Activated CD8-positive, alpha-beta T cell treated with anti-CD3 and anti-CD28 coated beads for 36 hours (primary cell): ENCODE results near the gene ARPP21. TPM values are rescaled to one million over a fixed set of nuclear protein-coding genes. Genes with fewer than 3 reads are reported as not detected.

Experiments used
- ATAC-seq: fragments of 200-7000 bp; cut with Tn5 transposase; one replicate; pipeline ENCODE4 v1.10.0; 2021; ENCODE audit warnings: mild to moderate bottlenecking, moderate library complexity
- CTCF ChIA-PET: fragments of 350-600 bp; sonication (Branson Sonifier 250); formaldehyde crosslinking; loops from one replicate; lab custom pipeline; 2021; ENCODE audit warnings: antibody characterized with exemption; lab: Charles Lee
- POLR2A ChIA-PET: fragments of 350-600 bp; sonication (Branson Sonifier 250); formaldehyde crosslinking; loops from one replicate; lab custom pipeline; 2021; ENCODE audit warnings: antibody characterized with exemption; lab: Charles Lee
- DNase-seq: peaks from one replicate; pipeline ENCODE4 v3.0.0-alpha.2; 2020
- H3K27ac Mint-ChIP-seq: one replicate; pipeline ENCODE4 v1.8.0; 2021; ENCODE audit warnings: mild to moderate bottlenecking, mixed read lengths
- H3K27me3 Mint-ChIP-seq: one replicate; pipeline ENCODE4 v1.8.0; 2021; ENCODE audit warnings: mixed read lengths
- H3K36me3 Mint-ChIP-seq: one replicate; pipeline ENCODE4 v1.8.0; 2021; ENCODE audit warnings: low read depth, mixed read lengths
- H3K4me1 Mint-ChIP-seq: one replicate; pipeline ENCODE4 v1.8.0; 2021; ENCODE audit warnings: low read depth, mixed read lengths
- H3K4me3 Mint-ChIP-seq: one replicate; pipeline ENCODE4 v1.8.0; 2021; ENCODE audit warnings: mild to moderate bottlenecking, moderate library complexity, mixed read lengths
- H3K9me3 Mint-ChIP-seq: one replicate; pipeline ENCODE4 v1.8.0; 2021; ENCODE audit warnings: mixed read lengths
- intact Hi-C: fragments of 100-400 bp; cut with micrococcal nuclease; formaldehyde crosslinking; loops from one replicate; pipeline ENCODE4 v1.10.0; 2022
- total RNA-seq, 2 experiments: library from RNA; stranded (reverse); gene quantifications; one replicate each; pipeline ENCODE4 v1.2.3, GENCODE V29; 2021
- TF ChIP-seq, protein P1 (sequence below): fragments of 200-600 bp; IDR thresholded peaks from one replicate; pipeline ENCODE4 v1.8.0; 2022; ENCODE audit warnings: antibody characterized with exemption, mild to moderate bottlenecking

Gene ARPP21
- not detected for total RNA-seq

GRCh38 chr3:35639254-35640186, at the start of gene ARPP21:
TSS of gene ARPP21 (plus strand) at chr3:35639525. CDS start at chr3:35681752, 42,227 bp downstream.
- ATAC-seq (peak; percentile 76), DNase-seq (peak; percentile 21)
- no peaks in the 10 kb centered on the region for H3K9me3 Mint-ChIP-seq
- H3K4me1 Mint-ChIP-seq = peaks cover 11% of the 10 kb centered on the region
- H3K27ac Mint-ChIP-seq = peak within 1 kb of the TSS; percentile 42
- intact Hi-C loops = no loop called here
- ChIA-PET POLR2A (interaction anchor here (1.0 kb wide), 1 partner anchor 37 kb away, joined by 3 read pairs; no protein-coding TSS in a partner anchor), CTCF (no interaction called here)
- H3K4me3 Mint-ChIP-seq = peak within 1 kb of the TSS; percentile 73
- peaks cover 32% of the 10 kb centered on the region for H3K27me3 Mint-ChIP-seq
- H3K36me3 Mint-ChIP-seq = peaks cover 4% of the 10 kb centered on the region
- TF ChIP-seq, protein P1, sequence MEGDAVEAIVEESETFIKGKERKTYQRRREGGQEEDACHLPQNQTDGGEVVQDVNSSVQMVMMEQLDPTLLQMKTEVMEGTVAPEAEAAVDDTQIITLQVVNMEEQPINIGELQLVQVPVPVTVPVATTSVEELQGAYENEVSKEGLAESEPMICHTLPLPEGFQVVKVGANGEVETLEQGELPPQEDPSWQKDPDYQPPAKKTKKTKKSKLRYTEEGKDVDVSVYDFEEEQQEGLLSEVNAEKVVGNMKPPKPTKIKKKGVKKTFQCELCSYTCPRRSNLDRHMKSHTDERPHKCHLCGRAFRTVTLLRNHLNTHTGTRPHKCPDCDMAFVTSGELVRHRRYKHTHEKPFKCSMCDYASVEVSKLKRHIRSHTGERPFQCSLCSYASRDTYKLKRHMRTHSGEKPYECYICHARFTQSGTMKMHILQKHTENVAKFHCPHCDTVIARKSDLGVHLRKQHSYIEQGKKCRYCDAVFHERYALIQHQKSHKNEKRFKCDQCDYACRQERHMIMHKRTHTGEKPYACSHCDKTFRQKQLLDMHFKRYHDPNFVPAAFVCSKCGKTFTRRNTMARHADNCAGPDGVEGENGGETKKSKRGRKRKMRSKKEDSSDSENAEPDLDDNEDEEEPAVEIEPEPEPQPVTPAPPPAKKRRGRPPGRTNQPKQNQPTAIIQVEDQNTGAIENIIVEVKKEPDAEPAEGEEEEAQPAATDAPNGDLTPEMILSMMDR = no peak

GRCh38 chr3:35592589-35593295, 46.6 kb upstream of the ARPP21 start:
- no peak for ATAC-seq
- Mint-ChIP-seq H3K27me3 (no peaks in the 10 kb centered on the region), H3K4me1 (no peaks in the 10 kb centered on the region), H3K4me3 (no peak overlapping the region), H3K9me3 (peaks cover 2% of the 10 kb centered on the region), H3K27ac (no peak overlapping the region), H3K36me3 (no peaks in the 10 kb centered on the region)
- no peak for DNase-seq
- ChIA-PET POLR2A (no interaction called here), CTCF (no interaction called here)
- intact Hi-C loops = no loop called here
- TF ChIP-seq, protein P1 = no peak

DNA sequence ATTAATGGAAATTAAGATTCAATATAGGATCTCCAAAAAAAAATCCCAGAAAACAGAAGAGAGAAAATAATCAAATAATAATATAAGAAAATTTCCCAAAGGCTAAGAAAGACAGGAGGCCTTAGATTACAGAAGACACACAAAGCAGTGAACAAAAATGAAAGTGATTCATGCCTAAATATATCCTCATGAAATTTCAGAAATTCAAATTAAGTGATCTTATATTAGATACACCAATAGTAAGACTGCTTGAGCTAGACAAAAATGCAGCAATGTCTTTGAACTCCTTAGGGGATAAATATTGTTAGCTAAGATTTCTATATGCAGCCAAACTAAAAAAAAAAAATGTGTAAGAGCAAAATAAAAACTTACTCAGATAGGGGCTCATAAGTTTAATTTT, 44.6 kb upstream of the ARPP21 start:
- no peaks in the 10 kb centered on the region for H3K36me3 Mint-ChIP-seq
- H3K4me1 Mint-ChIP-seq = no peaks in the 10 kb centered on the region
- no peak for DNase-seq
- H3K9me3 Mint-ChIP-seq = no peaks in the 10 kb centered on the region
- ChIA-PET POLR2A (no interaction called here), CTCF (interaction anchor here (1.1 kb wide), 1 partner anchor 134 kb away, joined by 3 read pairs; no protein-coding TSS in a partner anchor)
- TF ChIP-seq, protein P1 = no peak
- H3K27me3 Mint-ChIP-seq = no peaks in the 10 kb centered on the region
- no peak for ATAC-seq
- H3K4me3 Mint-ChIP-seq = no peak overlapping the region
- intact Hi-C loops = no loop called here
- no peak overlapping the region for H3K27ac Mint-ChIP-seq

DNA sequence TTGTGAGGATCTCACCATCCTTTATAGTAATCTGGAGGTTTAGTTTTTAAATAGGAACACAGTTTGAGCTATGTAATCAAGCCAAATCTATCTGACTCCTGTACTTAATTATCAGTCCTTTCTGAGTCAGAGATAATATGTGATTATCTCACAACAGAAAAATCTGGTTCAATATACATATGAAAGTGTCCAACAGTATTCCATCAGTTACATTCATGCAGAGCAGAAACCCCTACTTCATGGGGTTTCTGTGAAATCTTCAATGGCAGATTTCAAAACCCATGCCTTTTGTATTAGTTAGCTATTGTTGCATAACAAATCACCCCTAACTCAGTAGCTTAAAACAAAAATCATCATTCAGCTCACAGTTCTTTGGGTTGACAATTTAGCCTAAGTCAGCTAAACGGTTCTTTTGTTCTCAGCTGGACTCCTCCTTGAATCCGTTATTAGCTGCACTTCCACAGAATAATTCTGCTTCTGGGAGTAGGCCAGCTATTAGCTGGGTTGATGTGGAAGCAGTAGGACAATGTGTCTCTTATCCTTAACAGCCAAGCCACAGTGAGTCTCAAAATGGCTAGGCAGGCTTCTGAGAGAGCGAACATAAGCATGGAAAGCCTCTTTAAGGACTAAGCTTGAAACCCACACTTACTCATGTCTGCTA, 42.9 kb upstream of the ARPP21 start:
- no peak overlapping the region for H3K4me3 Mint-ChIP-seq
- no peak for ATAC-seq
- no peak overlapping the region for H3K27ac Mint-ChIP-seq
- ChIA-PET CTCF (no interaction called here), POLR2A (no interaction called here)
- DNase-seq = no peak
- intact Hi-C loops = no loop called here
- no peaks in the 10 kb centered on the region for H3K36me3 Mint-ChIP-seq
- TF ChIP-seq, protein P1 = no peak
- no peaks in the 10 kb centered on the region for H3K4me1 Mint-ChIP-seq
- no peaks in the 10 kb centered on the region for H3K27me3 Mint-ChIP-seq
- no peaks in the 10 kb centered on the region for H3K9me3 Mint-ChIP-seq
